Measurements from ENCODE around the gene RNF7. TPM values are rescaled to one million over a fixed set of nuclear protein-coding genes. Genes with fewer than 3 reads are reported as not detected.
"Not testable (repeated sequence)": the region's sequence is repeated elsewhere in the genome, so short reads cannot be mapped to it uniquely, and the experiment has no call there.

The RNF7 gene
- total and polyA plus RNA-seq, 2 donors (not counting 3 experiments of a cell fraction or from before 2014, with no cell fraction given), result 120 to 136 TPM

DNA sequence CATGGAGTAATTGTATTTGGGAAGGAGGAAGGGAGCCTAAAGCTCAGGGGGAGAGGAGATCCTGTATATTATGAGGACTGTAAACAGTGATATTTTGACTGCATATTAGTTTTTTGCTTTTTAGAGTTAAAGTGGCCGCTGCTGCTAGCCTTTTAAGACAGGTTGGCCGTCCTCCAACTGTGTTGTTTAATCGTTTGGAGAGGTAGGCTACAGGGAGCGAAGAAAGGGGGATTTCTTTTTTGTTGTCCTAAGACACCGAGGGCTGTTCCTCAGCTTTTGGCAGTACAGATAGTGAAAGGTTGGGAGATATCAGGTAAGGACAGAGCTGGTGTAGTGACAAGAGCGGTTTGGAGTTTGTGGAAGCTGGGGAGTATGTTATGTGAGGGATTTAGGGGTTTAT, 38.2 kb upstream of the RNF7 start:
- Histone ChIP-seq H4K20me1 (replicated peaks; ENCODE audit: control insufficient read depth, extremely low read depth, insufficient read depth, low read length) (no peaks in the 10 kb centered on the region), H3K4me3 (replicated peaks in 1 of 3; ENCODE audit: insufficient read depth in 1 of 3, low read depth in 1 of 3, low read length in 3 of 3) (no peak overlapping the region), H3K4me1 (ENCODE audit: control insufficient read depth, extremely low read depth, insufficient read depth, low read length) (no peaks in the 10 kb centered on the region), H3K9ac (replicated peaks; ENCODE audit: extremely low read depth, insufficient read depth, low read length) (no peak overlapping the region), H2AFZ (ENCODE audit: low read depth, low read length) (no peak overlapping the region), H3K27me3 (ENCODE audit: control insufficient read depth in 2 of 2, insufficient read depth in 2 of 2, low read length in 2 of 2) (peaks cover 15 to 51% of the 10 kb centered on the region in 2 experiments), H3K9me3 (replicated peaks; ENCODE audit: control insufficient read depth, insufficient read depth, low read length) (no peaks in the 10 kb centered on the region), H3K4me2 (ENCODE audit: insufficient read depth, low read length) (no peak overlapping the region), H3K9me1 (replicated peaks; ENCODE audit: control insufficient read depth, extremely low read depth, insufficient read depth, low read length) (no peaks in the 10 kb centered on the region), H3K27ac (ENCODE audit: insufficient read depth, low read depth, low read length) (no peak overlapping the region), H3K79me2 (ENCODE audit: control insufficient read depth, insufficient read depth, low read length) (no peaks in the 10 kb centered on the region), H3K36me3 (ENCODE audit: control insufficient read depth in 2 of 2, extremely low read depth in 1 of 2, insufficient read depth in 2 of 2, low read length in 2 of 2) (no peaks in the 10 kb centered on the region)
- TF ChIP-seq EZH2 (IDR thresholded peaks at IDR 0.05; ENCODE audit: borderline replicate concordance, low read depth, low read length, severe bottlenecking) (no peak), GATA2 (IDR thresholded peaks at IDR 0.05; ENCODE audit: insufficient read depth, insufficient read length, low read depth, low read length) (no peak), POLR2A (IDR thresholded peaks at IDR 0.05; ENCODE audit: low read depth, low read length) (no peak), MYC (IDR thresholded peaks at IDR 0.05; ENCODE audit: low read depth, low read length) (no peak), POLR2AphosphoS5 (IDR thresholded peaks at IDR 0.05; ENCODE audit: insufficient read depth, low read depth, low read length) (no peak), JUN (IDR thresholded peaks at IDR 0.05; ENCODE audit: borderline replicate concordance, insufficient read depth, insufficient read length, low read depth) (no peak), FOS (IDR thresholded peaks at IDR 0.05; ENCODE audit: borderline replicate concordance, insufficient read depth, low read length) (no peak)
- TF ChIP-seq, protein P1, sequence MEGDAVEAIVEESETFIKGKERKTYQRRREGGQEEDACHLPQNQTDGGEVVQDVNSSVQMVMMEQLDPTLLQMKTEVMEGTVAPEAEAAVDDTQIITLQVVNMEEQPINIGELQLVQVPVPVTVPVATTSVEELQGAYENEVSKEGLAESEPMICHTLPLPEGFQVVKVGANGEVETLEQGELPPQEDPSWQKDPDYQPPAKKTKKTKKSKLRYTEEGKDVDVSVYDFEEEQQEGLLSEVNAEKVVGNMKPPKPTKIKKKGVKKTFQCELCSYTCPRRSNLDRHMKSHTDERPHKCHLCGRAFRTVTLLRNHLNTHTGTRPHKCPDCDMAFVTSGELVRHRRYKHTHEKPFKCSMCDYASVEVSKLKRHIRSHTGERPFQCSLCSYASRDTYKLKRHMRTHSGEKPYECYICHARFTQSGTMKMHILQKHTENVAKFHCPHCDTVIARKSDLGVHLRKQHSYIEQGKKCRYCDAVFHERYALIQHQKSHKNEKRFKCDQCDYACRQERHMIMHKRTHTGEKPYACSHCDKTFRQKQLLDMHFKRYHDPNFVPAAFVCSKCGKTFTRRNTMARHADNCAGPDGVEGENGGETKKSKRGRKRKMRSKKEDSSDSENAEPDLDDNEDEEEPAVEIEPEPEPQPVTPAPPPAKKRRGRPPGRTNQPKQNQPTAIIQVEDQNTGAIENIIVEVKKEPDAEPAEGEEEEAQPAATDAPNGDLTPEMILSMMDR (IDR thresholded peaks at IDR 0.05; ENCODE audit: extremely low read depth in 1 of 2, insufficient read depth in 1 of 2, low read depth in 1 of 2, low read length in 2 of 2), result no peak
- TF ChIP-seq, protein P2, sequence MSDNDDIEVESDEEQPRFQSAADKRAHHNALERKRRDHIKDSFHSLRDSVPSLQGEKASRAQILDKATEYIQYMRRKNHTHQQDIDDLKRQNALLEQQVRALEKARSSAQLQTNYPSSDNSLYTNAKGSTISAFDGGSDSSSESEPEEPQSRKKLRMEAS (IDR thresholded peaks at IDR 0.05; ENCODE audit: insufficient read depth, insufficient read length), result no peak
- DNase-seq (ENCODE audit: low read depth, low spot score) (no peak), FAIRE-seq (no peak)
- ChIA-PET POLR2A (no interaction called here), CTCF (no interaction called here)
- no TSS peak for BruUV-seq (replicated peaks)
- dilution Hi-C loops (cut with MboI; ENCODE audit: extremely low pct_ligation_motif_present, low sequenced_read_pairs) (no loop called here), intact Hi-C loops (cut with micrococcal nuclease) (no loop called here)

DNA sequence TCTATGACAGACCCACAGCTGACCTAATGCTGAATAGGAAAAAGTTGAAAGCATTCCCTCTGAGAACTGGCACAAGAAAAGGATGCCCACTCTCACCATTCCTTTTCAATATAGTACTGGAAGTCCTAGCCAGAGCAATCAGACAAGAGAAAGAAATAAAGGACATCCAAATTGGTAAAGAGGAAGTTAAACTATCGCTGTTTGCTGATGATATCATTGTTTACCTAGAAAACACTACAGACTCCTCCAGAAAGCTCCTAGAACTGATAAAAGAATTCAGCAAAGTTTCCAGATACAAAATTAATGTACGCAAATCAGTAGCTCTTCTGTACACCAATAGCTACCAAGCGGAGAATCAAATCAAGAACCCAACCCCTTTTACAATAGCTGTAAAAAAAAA, 34.7 kb upstream of the RNF7 start:
- H3K36me3 ChIP-seq (ENCODE audit: control insufficient read depth in 2 of 2, extremely low read depth in 1 of 2, insufficient read depth in 2 of 2, low read length in 2 of 2); DNase-seq (ENCODE audit: low read depth, low spot score); H2AFZ ChIP-seq (ENCODE audit: low read depth, low read length); FAIRE-seq; H4K20me1 ChIP-seq (replicated peaks; ENCODE audit: control insufficient read depth, extremely low read depth, insufficient read depth, low read length); H3K9me1 ChIP-seq (replicated peaks; ENCODE audit: control insufficient read depth, extremely low read depth, insufficient read depth, low read length); BruUV-seq (replicated peaks); H3K79me2 ChIP-seq (ENCODE audit: control insufficient read depth, insufficient read depth, low read length); H3K9me3 ChIP-seq (replicated peaks; ENCODE audit: control insufficient read depth, insufficient read depth, low read length); H3K4me3 ChIP-seq (replicated peaks in 1 of 3; ENCODE audit: insufficient read depth in 1 of 3, low read depth in 1 of 3, low read length in 3 of 3); CTCF ChIA-PET; H3K4me2 ChIP-seq (ENCODE audit: insufficient read depth, low read length); dilution Hi-C loops (cut with MboI; ENCODE audit: extremely low pct_ligation_motif_present, low sequenced_read_pairs); POLR2A ChIA-PET; H3K27ac ChIP-seq (ENCODE audit: insufficient read depth, low read depth, low read length); intact Hi-C loops (cut with micrococcal nuclease); H3K9ac ChIP-seq (replicated peaks; ENCODE audit: extremely low read depth, insufficient read depth, low read length): not testable (repeated sequence)
- peaks cover 10 to 26% of the 10 kb centered on the region in 2 experiments for H3K27me3 ChIP-seq (ENCODE audit: control insufficient read depth in 2 of 2, insufficient read depth in 2 of 2, low read length in 2 of 2)
- H3K4me1 ChIP-seq (ENCODE audit: control insufficient read depth, extremely low read depth, insufficient read depth, low read length), result peaks cover 15% of the 10 kb centered on the region
